ENCODE data around the gene NETO2. TPM values are rescaled to one million over a fixed set of nuclear protein-coding genes. Genes with fewer than 3 reads are reported as not detected.

The NETO2 gene
- total and polyA plus RNA-seq, 2 of the 13 experiments (the other 11 are each of a cell fraction or from before 2014, with no cell fraction given): 8.2 to 13.5 TPM

- TF ChIP-seq ZUFSP (CRISPR knock-in tag; IDR thresholded peaks at IDR 0.05; ENCODE audit: borderline replicate concordance) (no peak), ZNF839 (CRISPR knock-in tag; IDR thresholded peaks at IDR 0.05; ENCODE audit: borderline replicate concordance) (no peak), ZFP36L1 (CRISPR knock-in tag; IDR thresholded peaks at IDR 0.05) (no peak), HNRNPK (IDR thresholded peaks at IDR 0.05; ENCODE audit: low read depth, low read length, poor library complexity, severe bottlenecking) (no peak), NCOA1 (CRISPR knock-in tag; IDR thresholded peaks at IDR 0.05) (no peak), ZFX (CRISPR knock-in tag; IDR thresholded peaks at IDR 0.05; ENCODE audit: low read depth) (no peak), ZNF619 (CRISPR knock-in tag; IDR thresholded peaks at IDR 0.05) (no peak), TBL1XR1 (IDR thresholded peaks at IDR 0.05; ENCODE audit: borderline replicate concordance, low read length, partially characterized antibody) (no peak), ZKSCAN5 (CRISPR knock-in tag; IDR thresholded peaks at IDR 0.05) (no peak), HOMEZ (CRISPR knock-in tag; IDR thresholded peaks at IDR 0.05; ENCODE audit: low read depth) (peak; percentile 12; the same call in 1 of the 2 replicates), NR0B2 (CRISPR knock-in tag; IDR thresholded peaks at IDR 0.05) (no peak), ARID5B (CRISPR knock-in tag; IDR thresholded peaks at IDR 0.05) (peak; percentile 30; the same call in 1 of the 2 replicates), NFE2L1 (CRISPR knock-in tag; IDR thresholded peaks at IDR 0.05; ENCODE audit: borderline replicate concordance) (no peak), TRIM24 (CRISPR knock-in tag; IDR thresholded peaks at IDR 0.05) (no peak), EP300 (IDR thresholded peaks at IDR 0.05; ENCODE audit: low read depth in 2 of 2, low read length in 2 of 2) (0 out of 4 replicates have a peak, but pooled peaks of 1 of the 2 experiments have one; percentile 17), EP300 (CRISPR knock-in tag; IDR thresholded peaks at IDR 0.05; ENCODE audit: borderline replicate concordance) (no peak), FOXP1 (IDR thresholded peaks at IDR 0.05) (no peak), FOXP1 (CRISPR knock-in tag; IDR thresholded peaks at IDR 0.05) (peak; percentile 27; the same call in 1 of the 2 replicates), RNF219 (CRISPR knock-in tag; IDR thresholded peaks at IDR 0.05) (no peak), NR2F1 (CRISPR knock-in tag; IDR thresholded peaks at IDR 0.05) (peak in 1 of 2 experiments; percentile 73; a peak in 2 of 4 replicates), RXRB (CRISPR knock-in tag; IDR thresholded peaks at IDR 0.05; ENCODE audit: borderline replicate concordance) (no peak)
Measured at GRCh38 chr16:47182318-47182717, 38.6 kb upstream of the NETO2 start (continued).

Data from HepG2 (cell line).